ENCODE measurements around the gene ZNF277.

Gene ZNF277

DNA sequence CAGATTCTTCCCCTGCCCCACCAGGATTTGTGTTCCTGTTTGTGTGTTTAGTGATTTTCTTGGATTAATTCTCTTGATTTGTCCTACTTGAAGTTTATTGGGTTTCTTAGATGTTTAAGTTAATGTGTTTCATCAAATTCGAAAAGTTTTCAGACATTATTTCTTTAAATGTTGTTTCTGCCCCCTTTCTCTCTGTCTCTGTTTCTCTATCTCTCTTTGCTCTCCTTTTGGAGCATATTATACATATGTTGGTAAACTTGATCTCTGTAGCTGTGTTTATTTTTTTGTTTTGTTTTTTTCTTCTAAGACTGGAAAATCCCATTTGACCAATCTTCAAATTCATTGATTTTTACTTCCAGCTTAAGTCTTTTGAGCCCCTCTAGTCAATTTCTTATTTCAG lies 115.6 kb downstream of the ZNF277 start:
- Histone ChIP-seq H3K9me3 (ENCODE audit: control insufficient read depth, insufficient read depth, low read depth, low read length) (no peaks in the 10 kb centered on the region), H3K36me3 (ENCODE audit: control insufficient read depth in 2 of 2, insufficient read depth in 1 of 2, low read length in 2 of 2) (no peaks in the 10 kb centered on the region), H3K4me1 (ENCODE audit: control insufficient read depth, insufficient read depth, low read length) (no peaks in the 10 kb centered on the region), H3K27ac (ENCODE audit: extremely low read depth, low read depth, low read length) (no peak overlapping the region), H3K4me3 (ENCODE audit: low read depth, low read length) (no peak overlapping the region)
- TF ChIP-seq ZNF785 (tag by site-specific recombination; IDR thresholded peaks at IDR 0.05) (no peak), ZNF561 (tag by site-specific recombination; IDR thresholded peaks at IDR 0.05; ENCODE audit: borderline replicate concordance) (no peak), ZNF585B (tag by site-specific recombination; IDR thresholded peaks at IDR 0.05) (no peak), ZNF133 (tag by site-specific recombination; IDR thresholded peaks at IDR 0.05) (peak; percentile 98)
- POLR2A ChIA-PET: no interaction called here
- CTCF ChIA-PET: interaction anchor here (0.6 to 0.7 kb wide), 2 partner anchors 174 to 432 kb away, joined by 3 to 4 read pairs; no protein-coding TSS in a partner anchor

DNA sequence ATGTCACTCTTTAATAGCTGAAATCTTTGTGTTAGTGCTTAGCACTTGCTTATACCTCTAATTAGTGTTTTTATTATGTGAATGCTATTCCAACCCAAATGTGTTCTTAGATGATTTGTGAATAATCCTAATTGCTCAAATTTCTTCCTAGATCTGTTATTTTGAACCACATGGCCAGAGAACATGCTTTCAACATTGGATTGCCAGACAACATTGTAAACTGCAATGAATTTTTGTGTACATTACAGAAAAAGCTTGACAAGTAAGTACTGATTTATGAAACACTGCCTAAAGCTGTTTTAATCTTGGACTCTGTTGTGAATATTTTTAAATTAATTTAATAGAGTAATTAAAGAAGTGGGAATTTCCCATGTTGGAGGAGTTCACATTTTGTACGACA lies 121.1 kb downstream of the ZNF277 start:
- POLR2A ChIA-PET: no interaction called here
- Histone ChIP-seq H3K4me3 (ENCODE audit: low read depth, low read length) (no peak overlapping the region), H3K9me3 (ENCODE audit: control insufficient read depth, insufficient read depth, low read depth, low read length) (no peaks in the 10 kb centered on the region), H3K27ac (ENCODE audit: extremely low read depth, low read depth, low read length) (no peak overlapping the region), H3K36me3 (ENCODE audit: control insufficient read depth in 2 of 2, insufficient read depth in 1 of 2, low read length in 2 of 2) (peaks cover 0 to 4% of the 10 kb centered on the region in 2 experiments; a peak in 1 of 3 replicates), H3K4me1 (ENCODE audit: control insufficient read depth, insufficient read depth, low read length) (no peaks in the 10 kb centered on the region)
- CTCF ChIA-PET: interaction anchor here (0.6 kb wide), 1 partner anchor 581 kb away, joined by 3 read pairs; no protein-coding TSS in a partner anchor
- TF ChIP-seq, protein P1, sequence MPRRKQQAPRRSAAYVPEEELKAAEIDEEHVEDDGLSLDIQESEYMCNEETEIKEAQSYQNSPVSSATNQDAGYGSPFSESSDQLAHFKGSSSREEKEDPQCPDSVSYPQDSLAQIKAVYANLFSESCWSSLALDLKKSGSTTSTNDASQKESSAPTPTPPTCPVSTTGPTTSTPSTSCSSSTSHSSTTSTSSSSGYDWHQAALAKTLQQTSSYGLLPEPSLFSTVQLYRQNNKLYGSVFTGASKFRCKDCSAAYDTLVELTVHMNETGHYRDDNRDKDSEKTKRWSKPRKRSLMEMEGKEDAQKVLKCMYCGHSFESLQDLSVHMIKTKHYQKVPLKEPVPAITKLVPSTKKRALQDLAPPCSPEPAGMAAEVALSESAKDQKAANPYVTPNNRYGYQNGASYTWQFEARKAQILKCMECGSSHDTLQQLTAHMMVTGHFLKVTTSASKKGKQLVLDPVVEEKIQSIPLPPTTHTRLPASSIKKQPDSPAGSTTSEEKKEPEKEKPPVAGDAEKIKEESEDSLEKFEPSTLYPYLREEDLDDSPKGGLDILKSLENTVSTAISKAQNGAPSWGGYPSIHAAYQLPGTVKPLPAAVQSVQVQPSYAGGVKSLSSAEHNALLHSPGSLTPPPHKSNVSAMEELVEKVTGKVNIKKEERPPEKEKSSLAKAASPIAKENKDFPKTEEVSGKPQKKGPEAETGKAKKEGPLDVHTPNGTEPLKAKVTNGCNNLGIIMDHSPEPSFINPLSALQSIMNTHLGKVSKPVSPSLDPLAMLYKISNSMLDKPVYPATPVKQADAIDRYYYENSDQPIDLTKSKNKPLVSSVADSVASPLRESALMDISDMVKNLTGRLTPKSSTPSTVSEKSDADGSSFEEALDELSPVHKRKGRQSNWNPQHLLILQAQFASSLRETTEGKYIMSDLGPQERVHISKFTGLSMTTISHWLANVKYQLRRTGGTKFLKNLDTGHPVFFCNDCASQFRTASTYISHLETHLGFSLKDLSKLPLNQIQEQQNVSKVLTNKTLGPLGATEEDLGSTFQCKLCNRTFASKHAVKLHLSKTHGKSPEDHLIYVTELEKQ (tag by site-specific recombination; IDR thresholded peaks at IDR 0.05; ENCODE audit: borderline replicate concordance): no peak
- no peak for TF ChIP-seq ZNF114 (tag by site-specific recombination; IDR thresholded peaks at IDR 0.05)

DNA sequence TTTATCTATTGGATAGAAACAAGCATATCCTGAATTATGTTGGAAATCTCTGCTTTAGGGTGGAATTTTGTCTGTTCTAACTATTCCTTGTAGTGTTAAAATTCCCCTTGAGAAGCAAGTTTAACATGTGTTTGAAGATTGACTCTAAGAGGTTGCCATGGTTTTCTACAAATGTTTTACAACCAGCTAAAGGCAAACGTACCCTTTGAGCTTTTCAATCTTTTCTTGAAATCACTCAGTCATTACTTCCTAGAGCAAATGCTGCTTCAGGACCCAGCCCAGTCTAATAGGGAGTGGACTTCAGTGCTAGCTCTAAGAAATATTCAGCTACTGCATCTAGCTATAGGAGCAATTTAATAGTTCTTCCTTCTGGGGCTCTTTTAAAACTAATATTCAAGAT lies 125.0 kb downstream of the ZNF277 start:
- POLR2A ChIA-PET: no interaction called here
- Histone ChIP-seq H3K36me3 (ENCODE audit: control insufficient read depth in 2 of 2, insufficient read depth in 1 of 2, low read length in 2 of 2) (peaks cover 0 to 4% of the 10 kb centered on the region in 2 experiments; a peak in 1 of 3 replicates), H3K4me3 (ENCODE audit: low read depth, low read length) (no peak overlapping the region), H3K27ac (ENCODE audit: extremely low read depth, low read depth, low read length) (no peak overlapping the region), H3K9me3 (ENCODE audit: control insufficient read depth, insufficient read depth, low read depth, low read length) (no peaks in the 10 kb centered on the region), H3K4me1 (ENCODE audit: control insufficient read depth, insufficient read depth, low read length) (no peaks in the 10 kb centered on the region)
- TF ChIP-seq, protein P2, sequence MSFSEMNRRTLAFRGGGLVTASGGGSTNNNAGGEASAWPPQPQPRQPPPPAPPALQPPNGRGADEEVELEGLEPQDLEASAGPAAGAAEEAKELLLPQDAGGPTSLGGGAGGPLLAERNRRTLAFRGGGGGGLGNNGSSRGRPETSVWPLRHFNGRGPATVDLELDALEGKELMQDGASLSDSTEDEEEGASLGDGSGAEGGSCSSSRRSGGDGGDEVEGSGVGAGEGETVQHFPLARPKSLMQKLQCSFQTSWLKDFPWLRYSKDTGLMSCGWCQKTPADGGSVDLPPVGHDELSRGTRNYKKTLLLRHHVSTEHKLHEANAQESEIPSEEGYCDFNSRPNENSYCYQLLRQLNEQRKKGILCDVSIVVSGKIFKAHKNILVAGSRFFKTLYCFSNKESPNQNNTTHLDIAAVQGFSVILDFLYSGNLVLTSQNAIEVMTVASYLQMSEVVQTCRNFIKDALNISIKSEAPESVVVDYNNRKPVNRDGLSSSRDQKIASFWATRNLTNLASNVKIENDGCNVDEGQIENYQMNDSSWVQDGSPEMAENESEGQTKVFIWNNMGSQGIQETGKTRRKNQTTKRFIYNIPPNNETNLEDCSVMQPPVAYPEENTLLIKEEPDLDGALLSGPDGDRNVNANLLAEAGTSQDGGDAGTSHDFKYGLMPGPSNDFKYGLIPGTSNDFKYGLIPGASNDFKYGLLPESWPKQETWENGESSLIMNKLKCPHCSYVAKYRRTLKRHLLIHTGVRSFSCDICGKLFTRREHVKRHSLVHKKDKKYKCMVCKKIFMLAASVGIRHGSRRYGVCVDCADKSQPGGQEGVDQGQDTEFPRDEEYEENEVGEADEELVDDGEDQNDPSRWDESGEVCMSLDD (tag by site-specific recombination; IDR thresholded peaks at IDR 0.05): no peak
- TF ChIP-seq ZFP3 (tag by site-specific recombination; IDR thresholded peaks at IDR 0.05; ENCODE audit: low read depth) (no peak), ZNF837 (tag by site-specific recombination; IDR thresholded peaks at IDR 0.05) (no peak), ZNF138 (tag by site-specific recombination; IDR thresholded peaks at IDR 0.05; ENCODE audit: borderline replicate concordance) (no peak)
- TF ChIP-seq, protein P3, sequence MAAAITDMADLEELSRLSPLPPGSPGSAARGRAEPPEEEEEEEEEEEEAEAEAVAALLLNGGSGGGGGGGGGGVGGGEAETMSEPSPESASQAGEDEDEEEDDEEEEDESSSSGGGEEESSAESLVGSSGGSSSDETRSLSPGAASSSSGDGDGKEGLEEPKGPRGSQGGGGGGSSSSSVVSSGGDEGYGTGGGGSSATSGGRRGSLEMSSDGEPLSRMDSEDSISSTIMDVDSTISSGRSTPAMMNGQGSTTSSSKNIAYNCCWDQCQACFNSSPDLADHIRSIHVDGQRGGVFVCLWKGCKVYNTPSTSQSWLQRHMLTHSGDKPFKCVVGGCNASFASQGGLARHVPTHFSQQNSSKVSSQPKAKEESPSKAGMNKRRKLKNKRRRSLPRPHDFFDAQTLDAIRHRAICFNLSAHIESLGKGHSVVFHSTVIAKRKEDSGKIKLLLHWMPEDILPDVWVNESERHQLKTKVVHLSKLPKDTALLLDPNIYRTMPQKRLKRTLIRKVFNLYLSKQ (tag by site-specific recombination; IDR thresholded peaks at IDR 0.05; ENCODE audit: borderline replicate concordance): no peak
- CTCF ChIA-PET: no interaction called here
